G401.6 (cell line): ENCODE measurements around the gene DOCK4.

ENCODE experiments used
- FAIRE-seq: peaks from 2 replicates; lab custom pipeline; 2012; peaks lifted over from hg19 to GRCh38; lab: Jason Lieb, UNC

The DOCK4 gene

GRCh38 chr7:112188257-112188656 lies 17.9 kb downstream of the DOCK4 start:
- no peak for FAIRE-seq

GRCh38 chr7:112186300-112186699 lies 19.9 kb downstream of the DOCK4 start:
- FAIRE-seq = no peak

- FAIRE-seq = no peak
These were observed 21.0 kb downstream of the DOCK4 start for GRCh38 chr7:112185005-112185834.

GRCh38 chr7:112184455-112184854 lies 21.7 kb downstream of the DOCK4 start:
- FAIRE-seq = no peak

- FAIRE-seq = no peak
These were observed 22.9 kb downstream of the DOCK4 start for GRCh38 chr7:112183266-112183665.

GRCh38 chr7:112182749-112183148 lies 23.4 kb downstream of the DOCK4 start:
- FAIRE-seq = no peak

GRCh38 chr7:112180223-112180622 lies 26.0 kb downstream of the DOCK4 start:
- FAIRE-seq = no peak

- no peak for FAIRE-seq
These were observed 29.3 kb downstream of the DOCK4 start for GRCh38 chr7:112176693-112177415.

- FAIRE-seq = no peak
These were observed 30.0 kb downstream of the DOCK4 start for GRCh38 chr7:112176241-112176640.

GRCh38 chr7:112174192-112174591 lies 32.0 kb downstream of the DOCK4 start:
- no peak for FAIRE-seq

- no peak for FAIRE-seq
These were observed 32.7 kb downstream of the DOCK4 start for GRCh38 chr7:112173568-112173905.

GRCh38 chr7:112172870-112173567 lies 33.2 kb downstream of the DOCK4 start:
- no peak for FAIRE-seq

GRCh38 chr7:112171673-112172072 lies 34.5 kb downstream of the DOCK4 start:
- no peak for FAIRE-seq

- FAIRE-seq = no peak
These were observed 37.3 kb downstream of the DOCK4 start for GRCh38 chr7:112168915-112169314.

GRCh38 chr7:112167147-112167546 lies 39.1 kb downstream of the DOCK4 start:
- no peak for FAIRE-seq

- FAIRE-seq = no peak
These were observed 43.3 kb downstream of the DOCK4 start for GRCh38 chr7:112162784-112163506.

GRCh38 chr7:112162142-112162766 lies 43.9 kb downstream of the DOCK4 start:
- no peak for FAIRE-seq

GRCh38 chr7:112161253-112162141 lies 44.7 kb downstream of the DOCK4 start:
- FAIRE-seq = no peak

GRCh38 chr7:112160771-112161150 lies 45.4 kb downstream of the DOCK4 start:
- no peak for FAIRE-seq

- FAIRE-seq = no peak
These were observed 45.9 kb downstream of the DOCK4 start for GRCh38 chr7:112160130-112160770.
